Measurements from ENCODE around the gene PTPRQ. TPM values are rescaled to one million over a fixed set of nuclear protein-coding genes. Genes with fewer than 3 reads are reported as not detected.
A peak's percentile ranks its signal among the peaks of the same experiment; 100 is the strongest.
"Not testable (repeated sequence)": the region's sequence is repeated elsewhere in the genome, so short reads cannot be mapped to it uniquely, and the experiment has no call there.

The PTPRQ gene
- polyA plus RNA-seq, 6 donors from 2014 or later, result not detected

DNA sequence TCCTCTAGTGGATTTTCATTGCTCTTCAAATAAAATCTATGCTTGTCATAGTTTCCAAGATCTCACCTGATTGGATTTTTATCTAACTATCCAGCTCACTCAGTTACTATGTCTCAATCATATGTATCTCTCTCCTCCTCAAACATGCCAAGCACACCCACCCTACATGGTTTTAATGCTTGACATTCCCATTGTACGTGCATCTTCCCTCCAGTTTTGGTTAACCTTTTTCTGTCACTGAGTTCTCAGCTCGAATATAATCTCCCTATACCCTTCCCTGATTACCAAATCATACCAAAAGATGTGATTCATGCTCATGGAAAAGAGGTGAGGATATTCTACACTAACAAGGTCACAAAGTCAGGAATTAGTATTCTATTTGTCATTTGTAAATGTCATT lies 12.0 kb upstream of the PTPRQ start:
- Mint-ChIP-seq H3K4me1 (no peaks in the 10 kb centered on the region), H3K4me3 (no peak overlapping the region), H3K36me3 (no peaks in the 10 kb centered on the region), H3K27me3 (no peaks in the 10 kb centered on the region), H3K9me3 (peaks cover 0 to 6% (median 2%) of the 10 kb centered on the region in 7 donors), H3K27ac (no peak overlapping the region)
- DNase-seq (no peak), ATAC-seq (ENCODE audit: low read depth in 2 of 2) (no peak)

- ATAC-seq (ENCODE audit: low read depth in 2 of 2), result no peak
- DNase-seq, result no peak
- Mint-ChIP-seq H3K27ac (no peak overlapping the region), H3K36me3 (no peaks in the 10 kb centered on the region), H3K4me3 (no peak overlapping the region), H3K27me3 (no peaks in the 10 kb centered on the region), H3K4me1 (no peaks in the 10 kb centered on the region), H3K9me3 (peaks cover 0 to 10% (median 3%) of the 10 kb centered on the region in 7 donors)
These were observed 2.1 kb upstream of the PTPRQ start for GRCh38 chr12:80441921-80442320.

DNA sequence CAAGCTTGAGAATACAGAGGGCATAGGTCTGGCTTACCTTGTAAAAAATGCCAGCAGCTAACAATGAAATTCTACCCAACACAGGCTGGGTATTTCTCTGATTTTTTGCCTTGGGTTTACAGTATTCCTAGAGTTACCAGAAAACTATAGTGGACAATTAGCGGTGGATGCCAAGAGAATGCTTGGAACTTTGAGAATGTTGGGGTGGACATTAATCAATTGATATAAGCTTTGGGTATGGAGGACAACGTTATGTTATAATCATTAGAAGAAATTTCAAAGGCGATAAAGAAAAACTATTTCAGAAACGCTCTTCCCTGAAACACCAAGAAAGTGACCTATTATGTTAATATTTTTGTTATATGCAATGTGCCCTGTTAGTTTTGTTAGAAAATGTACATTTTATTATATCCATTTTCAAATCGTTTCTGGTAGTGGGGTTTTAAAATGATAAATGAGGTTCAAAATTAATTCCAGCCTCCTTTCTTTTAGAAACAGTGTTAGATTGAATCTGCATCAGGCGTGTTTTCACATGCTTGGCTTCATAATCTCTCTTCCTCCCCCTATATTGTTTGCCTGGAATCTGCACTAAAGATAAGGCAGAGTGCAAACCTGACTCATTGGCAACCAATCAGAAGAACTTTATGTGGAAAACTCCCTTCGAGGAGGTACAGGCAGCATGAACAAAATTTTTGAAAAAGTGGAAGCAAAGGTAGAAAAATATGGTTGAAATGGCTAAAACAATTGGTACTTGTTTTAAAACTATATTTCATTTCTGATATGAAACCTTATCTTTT lies 1.4 kb upstream of the PTPRQ start:
- H3K4me3 Mint-ChIP-seq, result no peak overlapping the region
- no peaks in the 10 kb centered on the region for H3K36me3 Mint-ChIP-seq
- no peaks in the 10 kb centered on the region for H3K4me1 Mint-ChIP-seq
- ATAC-seq (ENCODE audit: low read depth in 2 of 2) (no peak), DNase-seq (no peak)
- no peaks in the 10 kb centered on the region for H3K27me3 Mint-ChIP-seq
- peaks cover 0 to 14% (median 6%) of the 10 kb centered on the region in 7 donors for H3K9me3 Mint-ChIP-seq
- no peak overlapping the region for H3K27ac Mint-ChIP-seq

GRCh38 chr12:80445083-80445793 lies 1.2 kb downstream of the PTPRQ start:
- H3K27me3 Mint-ChIP-seq, result no peaks in the 10 kb centered on the region
- H3K9me3 Mint-ChIP-seq, result peaks cover 0 to 19% (median 6%) of the 10 kb centered on the region in 7 donors
- no peaks in the 10 kb centered on the region for H3K36me3 Mint-ChIP-seq

GRCh38 chr12:80456513-80456912 lies 12.5 kb downstream of the PTPRQ start:
- ATAC-seq (ENCODE audit: low read depth in 2 of 2) (no peak), DNase-seq (no peak)
- Mint-ChIP-seq H3K4me3 (no peak overlapping the region), H3K36me3 (no peaks in the 10 kb centered on the region), H3K9me3 (peaks cover 0 to 9% (median 2%) of the 10 kb centered on the region in 7 donors), H3K27ac (no peak overlapping the region), H3K27me3 (no peaks in the 10 kb centered on the region), H3K4me1 (no peaks in the 10 kb centered on the region)

More at GRCh38 chr12:80445083-80445793, 1.2 kb downstream of the PTPRQ start:
- Mint-ChIP-seq H3K27ac (no peak overlapping the region), H3K4me3 (no peak overlapping the region), H3K4me1 (no peaks in the 10 kb centered on the region)
- ATAC-seq (ENCODE audit: low read depth in 2 of 2), result no peak
- no peak for DNase-seq

GRCh38 chr12:80460972-80461371 lies 16.9 kb downstream of the PTPRQ start:
- H3K4me3 Mint-ChIP-seq, result no peak overlapping the region

DNA sequence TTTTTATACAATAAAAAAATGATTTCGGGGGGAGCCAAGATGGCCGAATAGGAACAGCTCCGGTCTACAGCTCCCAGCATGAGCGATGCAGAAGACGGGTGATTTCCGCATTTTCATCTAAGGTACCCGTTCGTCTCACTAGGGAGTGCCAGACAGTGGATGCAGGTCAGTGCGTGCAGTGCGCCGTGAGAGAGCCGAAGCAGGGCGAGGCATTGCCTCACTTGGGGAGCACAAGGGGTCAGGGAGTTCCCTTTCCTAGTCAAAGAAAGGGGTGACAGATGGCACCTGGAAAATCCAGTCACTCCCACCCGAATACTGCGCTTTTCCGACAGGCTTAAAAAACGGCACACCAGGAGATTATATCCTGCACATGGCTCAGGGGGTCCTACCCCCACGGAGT lies 17.8 kb downstream of the PTPRQ start:
- not testable (repeated sequence) for H3K36me3 Mint-ChIP-seq; H3K4me3 Mint-ChIP-seq; DNase-seq; H3K4me1 Mint-ChIP-seq; H3K27ac Mint-ChIP-seq; H3K9me3 Mint-ChIP-seq; ATAC-seq (ENCODE audit: low read depth in 2 of 2); H3K27me3 Mint-ChIP-seq

More at GRCh38 chr12:80460972-80461371, 16.9 kb downstream of the PTPRQ start:
- no peak for DNase-seq
- no peak for ATAC-seq (ENCODE audit: low read depth in 2 of 2)
- Mint-ChIP-seq H3K27me3 (no peaks in the 10 kb centered on the region), H3K9me3 (peaks cover 0 to 6% (median 4%) of the 10 kb centered on the region in 7 donors), H3K36me3 (no peaks in the 10 kb centered on the region), H3K27ac (no peak overlapping the region), H3K4me1 (no peaks in the 10 kb centered on the region)

GRCh38 chr12:80469681-80470080 lies 25.6 kb downstream of the PTPRQ start:
- no peak for DNase-seq
- H3K4me3 Mint-ChIP-seq, result no peak overlapping the region
- H3K36me3 Mint-ChIP-seq, result no peaks in the 10 kb centered on the region
- H3K9me3 Mint-ChIP-seq, result peaks cover 0 to 3% (median 0%) of the 10 kb centered on the region in 7 donors
- no peaks in the 10 kb centered on the region for H3K27me3 Mint-ChIP-seq
- ATAC-seq (ENCODE audit: low read depth in 2 of 2), result no peak
- H3K4me1 Mint-ChIP-seq, result no peaks in the 10 kb centered on the region
- no peak overlapping the region for H3K27ac Mint-ChIP-seq

DNA sequence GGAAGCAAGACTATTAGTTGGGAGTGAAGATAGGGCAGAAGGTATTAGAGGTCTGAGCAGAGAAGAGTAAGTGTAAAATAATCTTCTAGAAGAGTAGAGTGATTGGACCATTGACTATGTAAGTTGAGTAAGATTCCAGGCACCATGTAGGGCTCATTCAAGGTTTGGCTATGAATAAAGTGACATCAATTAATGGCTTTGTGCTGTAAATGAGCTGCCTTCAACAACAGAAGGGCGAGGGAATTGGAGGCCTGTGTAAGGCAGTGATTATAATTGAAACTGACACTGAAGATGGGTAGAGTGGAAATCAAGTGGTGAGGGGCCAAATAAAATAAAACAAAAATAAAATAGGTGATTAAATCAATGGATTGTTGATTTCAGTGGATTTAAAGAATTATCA lies 26.4 kb downstream of the PTPRQ start:
- Mint-ChIP-seq H3K27ac (no peak overlapping the region), H3K36me3 (no peaks in the 10 kb centered on the region), H3K9me3 (peaks cover 0 to 3% (median 0%) of the 10 kb centered on the region in 7 donors), H3K4me1 (no peaks in the 10 kb centered on the region), H3K4me3 (no peak overlapping the region), H3K27me3 (no peaks in the 10 kb centered on the region)
- DNase-seq, result no peak
- no peak for ATAC-seq (ENCODE audit: low read depth in 2 of 2)

- no peak overlapping the region for H3K27ac Mint-ChIP-seq
- ATAC-seq (ENCODE audit: low read depth in 2 of 2), result no peak
- H3K27me3 Mint-ChIP-seq, result no peaks in the 10 kb centered on the region
These were observed 28.2 kb downstream of the PTPRQ start for GRCh38 chr12:80472236-80472635.

GRCh38 chr12:80472911-80473500 lies 29.0 kb downstream of the PTPRQ start:
- Mint-ChIP-seq H3K27ac (peak overlapping the region in 1 of 6 donors; percentile 54), H3K36me3 (no peaks in the 10 kb centered on the region), H3K27me3 (no peaks in the 10 kb centered on the region), H3K9me3 (peaks cover 0 to 1% (median 0%) of the 10 kb centered on the region in 7 donors), H3K4me3 (no peak overlapping the region), H3K4me1 (no peaks in the 10 kb centered on the region)
- no peak for DNase-seq
- no peak for ATAC-seq (ENCODE audit: low read depth in 2 of 2)

More at GRCh38 chr12:80472236-80472635, 28.2 kb downstream of the PTPRQ start:
- H3K4me1 Mint-ChIP-seq, result no peaks in the 10 kb centered on the region
- H3K36me3 Mint-ChIP-seq, result no peaks in the 10 kb centered on the region
- DNase-seq, result no peak
- no peak overlapping the region for H3K4me3 Mint-ChIP-seq
- no peaks in the 10 kb centered on the region for H3K9me3 Mint-ChIP-seq

- not testable (repeated sequence) for H3K9me3 Mint-ChIP-seq; DNase-seq; H3K27me3 Mint-ChIP-seq; H3K36me3 Mint-ChIP-seq; ATAC-seq (ENCODE audit: low read depth in 2 of 2); H3K4me1 Mint-ChIP-seq; H3K27ac Mint-ChIP-seq; H3K4me3 Mint-ChIP-seq
These were observed 33.6 kb downstream of the PTPRQ start for GRCh38 chr12:80477521-80478145.

DNA sequence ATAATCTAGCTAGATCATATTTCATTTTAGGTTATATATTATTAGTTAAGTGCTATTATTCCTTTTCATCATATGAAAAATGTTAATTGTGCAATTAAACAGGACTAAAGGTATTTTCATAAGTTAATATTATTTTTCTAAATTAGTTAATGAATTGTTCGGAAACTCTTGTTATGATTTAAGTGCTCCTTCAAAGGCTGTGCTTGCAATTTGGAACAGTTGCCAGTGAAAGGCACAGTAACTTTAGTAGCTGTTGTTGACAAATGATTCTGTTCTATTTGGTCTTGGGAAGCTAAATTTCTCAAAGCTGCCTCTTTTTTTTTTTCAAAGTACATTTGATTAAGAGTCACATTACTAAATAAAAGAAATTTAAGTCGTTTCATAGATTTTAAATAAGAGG lies 40.7 kb downstream of the PTPRQ start:
- no peaks in the 10 kb centered on the region for H3K27me3 Mint-ChIP-seq
- no peaks in the 10 kb centered on the region for H3K36me3 Mint-ChIP-seq
- H3K4me1 Mint-ChIP-seq, result no peaks in the 10 kb centered on the region

More for the DNA sequence above, 40.7 kb downstream of the PTPRQ start:
- H3K27ac Mint-ChIP-seq, result no peak overlapping the region
- ATAC-seq (ENCODE audit: low read depth in 2 of 2) (no peak), DNase-seq (no peak)
- H3K9me3 Mint-ChIP-seq, result peaks cover 0 to 7% (median 2%) of the 10 kb centered on the region in 7 donors
- no peak overlapping the region for H3K4me3 Mint-ChIP-seq

Data from naive B cell (primary cell).